Cerebellar nuclear complex (tissue), 1 donor: Measurements from ENCODE around the gene NUP210.
"Not testable (repeated sequence)": the region's sequence is repeated elsewhere in the genome, so short reads cannot be mapped to it uniquely, and the experiment has no call there.

Experiments
- DNase-seq, 2 experiments: peaks; one replicate each; lab custom pipeline; 2025; lab: John Stamatoyannopoulos, UW

The NUP210 gene

DNA sequence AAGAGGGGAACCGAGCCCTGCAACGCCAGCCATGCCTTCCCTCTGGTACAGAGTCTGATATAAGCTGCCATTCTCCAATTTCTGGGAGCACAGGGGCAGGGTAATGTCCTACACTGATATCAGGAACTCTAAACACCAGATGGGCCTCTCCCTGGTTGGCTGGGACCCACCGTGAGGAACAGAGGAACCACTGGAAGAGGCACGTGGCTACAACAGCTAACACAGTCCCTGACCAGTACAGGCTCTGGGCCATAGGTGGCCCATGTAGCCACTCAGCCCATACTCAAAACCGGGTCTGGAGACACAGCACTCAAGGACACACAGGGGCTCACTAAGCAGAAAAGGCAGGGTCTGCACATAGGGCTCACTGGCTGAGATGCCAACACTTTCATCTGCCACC lies 13.9 kb downstream of the NUP210 start:
- DNase-seq, result no peak

GRCh38 chr3:13405614-13406013 lies 14.5 kb downstream of the NUP210 start:
- no peak for DNase-seq

GRCh38 chr3:13404626-13405452 lies 15.3 kb downstream of the NUP210 start:
- no peak for DNase-seq

DNA sequence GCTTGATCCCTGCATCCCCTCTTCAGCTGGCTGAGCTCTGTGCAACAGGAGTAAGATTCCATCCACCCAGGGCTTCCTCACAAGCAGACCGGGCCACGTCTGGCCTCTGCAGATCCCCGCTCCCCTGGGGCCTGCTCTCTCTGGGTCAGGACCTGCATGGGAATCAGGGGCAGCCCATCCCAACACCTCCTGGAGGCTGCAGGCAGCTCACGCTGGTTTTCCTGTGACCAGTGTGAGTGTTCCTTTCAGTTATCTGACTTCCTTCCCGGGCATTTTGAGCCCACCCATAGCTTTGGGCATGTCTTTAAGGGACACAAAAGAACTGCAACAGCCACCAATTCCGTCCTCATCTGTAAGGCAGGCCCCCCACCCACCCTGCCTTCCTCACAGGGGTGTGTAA lies 16.3 kb downstream of the NUP210 start:
- no peak for DNase-seq

DNA sequence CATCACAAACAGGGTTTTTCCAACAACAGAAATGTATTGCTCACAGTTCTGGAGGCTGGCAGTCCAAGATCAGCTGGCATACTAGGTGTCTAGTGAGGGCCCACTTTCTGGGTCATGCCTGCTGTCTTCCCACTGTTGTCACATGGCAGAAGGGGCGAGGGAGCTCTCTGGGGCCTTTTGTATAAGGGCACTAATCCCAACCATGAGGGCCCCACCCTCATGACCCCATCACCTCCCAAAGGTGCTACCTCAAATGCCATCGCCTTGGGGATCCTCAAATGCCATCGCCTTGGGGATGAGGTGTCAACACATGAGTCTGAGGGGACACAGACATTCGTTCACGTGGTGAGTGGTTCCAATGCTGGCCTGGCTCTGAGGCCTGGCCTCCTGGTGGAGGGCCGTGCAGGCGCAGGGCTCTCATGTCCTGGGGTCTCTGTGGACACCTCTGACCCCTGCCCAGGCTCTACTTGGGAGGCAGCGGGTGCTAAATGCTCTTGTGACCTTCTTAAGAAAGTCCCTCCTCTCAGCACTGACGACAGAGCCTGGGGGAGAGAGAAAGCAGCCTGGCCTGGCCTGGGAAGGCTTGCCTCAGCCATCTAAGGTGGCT lies 16.8 kb downstream of the NUP210 start:
- DNase-seq, result no peak

- DNase-seq, result no peak
Observed at GRCh38 chr3:13401149-13401548, 19.0 kb downstream of the NUP210 start.

GRCh38 chr3:13400114-13400673 lies 19.9 kb downstream of the NUP210 start:
- no peak for DNase-seq

GRCh38 chr3:13399603-13400002 lies 20.5 kb downstream of the NUP210 start:
- DNase-seq, result no peak

- no peak for DNase-seq
Observed at GRCh38 chr3:13397316-13397715, 22.8 kb downstream of the NUP210 start.

- no peak for DNase-seq
Observed at GRCh38 chr3:13394363-13394762, 25.8 kb downstream of the NUP210 start.

- no peak for DNase-seq
Observed at GRCh38 chr3:13393427-13394360, 26.4 kb downstream of the NUP210 start.

DNA sequence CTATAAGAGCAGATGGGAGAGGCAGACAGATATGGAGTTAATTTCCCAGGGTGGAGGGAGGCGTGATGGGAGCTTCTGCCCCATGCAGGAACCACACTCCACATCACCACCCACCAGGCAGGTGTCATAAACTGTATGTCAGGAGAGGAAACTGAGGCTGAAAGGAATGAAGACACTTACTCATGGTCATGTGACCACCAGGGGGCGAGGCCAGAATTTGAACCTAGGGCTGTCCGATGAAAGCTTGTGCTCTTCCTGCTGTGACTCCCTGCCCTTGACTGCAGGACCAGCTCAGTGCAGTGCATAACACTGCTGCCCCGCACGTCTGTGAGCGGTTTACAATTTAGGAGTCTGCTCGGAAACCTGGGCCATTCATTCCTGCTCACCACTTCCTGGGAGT lies 28.8 kb downstream of the NUP210 start:
- no peak for DNase-seq

- DNase-seq, result no peak
Observed at GRCh38 chr3:13389378-13389777, 30.7 kb downstream of the NUP210 start.

DNA sequence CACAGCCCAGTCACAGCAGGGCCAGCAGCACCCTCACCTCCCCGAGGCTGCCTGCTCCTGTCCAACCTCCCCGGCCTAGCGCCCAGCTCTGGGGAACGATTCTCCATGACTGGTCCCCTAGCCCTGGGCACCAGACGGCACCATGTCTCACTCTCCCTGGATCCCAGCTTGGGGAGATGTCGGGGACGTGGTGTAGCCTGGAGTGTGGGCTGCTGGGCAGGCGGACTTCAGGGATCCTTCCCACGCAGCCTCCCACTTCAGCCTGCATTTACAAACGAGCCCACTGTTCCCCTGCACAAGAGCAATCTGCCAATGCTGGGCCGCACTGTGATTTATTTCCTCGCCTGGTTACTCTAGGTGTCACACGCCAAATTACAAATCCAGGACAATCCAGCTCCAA lies 31.3 kb downstream of the NUP210 start:
- no peak for DNase-seq

GRCh38 chr3:13385373-13385965 lies 34.7 kb downstream of the NUP210 start:
- no peak for DNase-seq

GRCh38 chr3:13380971-13381370 lies 39.2 kb downstream of the NUP210 start:
- DNase-seq, result no peak

- DNase-seq, result no peak
Observed at GRCh38 chr3:13379201-13379830, 40.8 kb downstream of the NUP210 start.

GRCh38 chr3:13378155-13378554 lies 42.0 kb downstream of the NUP210 start:
- DNase-seq, result no peak

- DNase-seq, result not testable (repeated sequence)
Observed at GRCh38 chr3:13377741-13378140, 42.4 kb downstream of the NUP210 start.

GRCh38 chr3:13377021-13377420 lies 43.1 kb downstream of the NUP210 start:
- no peak for DNase-seq

DNA sequence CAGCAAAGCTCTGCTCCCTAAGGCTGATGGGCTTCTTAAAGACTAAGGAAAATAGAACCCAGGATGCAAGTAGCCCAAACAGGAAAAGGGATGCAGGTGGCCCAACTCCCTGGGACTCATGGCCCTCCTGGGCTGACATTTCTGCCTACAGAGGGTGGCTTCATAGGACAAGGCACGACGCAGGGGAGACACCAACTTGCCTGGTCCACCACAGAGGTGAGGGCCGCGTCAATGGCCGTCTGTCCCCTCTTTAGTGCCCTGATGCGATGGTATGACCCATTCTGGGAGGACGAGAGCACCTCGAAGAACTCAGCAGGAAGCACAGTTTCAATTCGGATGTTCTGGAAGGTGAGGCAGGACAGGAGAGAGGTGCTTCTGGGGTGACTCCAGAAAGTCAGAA lies 44.0 kb downstream of the NUP210 start:
- DNase-seq, result no peak
